Measurements from ENCODE around the gene PAM. TPM values are rescaled to one million over a fixed set of nuclear protein-coding genes. Genes with fewer than 3 reads are reported as not detected.

Gene PAM
- total and polyA plus RNA-seq, 12 donors, result 488 to 1,485 (median 1,074) TPM

DNA sequence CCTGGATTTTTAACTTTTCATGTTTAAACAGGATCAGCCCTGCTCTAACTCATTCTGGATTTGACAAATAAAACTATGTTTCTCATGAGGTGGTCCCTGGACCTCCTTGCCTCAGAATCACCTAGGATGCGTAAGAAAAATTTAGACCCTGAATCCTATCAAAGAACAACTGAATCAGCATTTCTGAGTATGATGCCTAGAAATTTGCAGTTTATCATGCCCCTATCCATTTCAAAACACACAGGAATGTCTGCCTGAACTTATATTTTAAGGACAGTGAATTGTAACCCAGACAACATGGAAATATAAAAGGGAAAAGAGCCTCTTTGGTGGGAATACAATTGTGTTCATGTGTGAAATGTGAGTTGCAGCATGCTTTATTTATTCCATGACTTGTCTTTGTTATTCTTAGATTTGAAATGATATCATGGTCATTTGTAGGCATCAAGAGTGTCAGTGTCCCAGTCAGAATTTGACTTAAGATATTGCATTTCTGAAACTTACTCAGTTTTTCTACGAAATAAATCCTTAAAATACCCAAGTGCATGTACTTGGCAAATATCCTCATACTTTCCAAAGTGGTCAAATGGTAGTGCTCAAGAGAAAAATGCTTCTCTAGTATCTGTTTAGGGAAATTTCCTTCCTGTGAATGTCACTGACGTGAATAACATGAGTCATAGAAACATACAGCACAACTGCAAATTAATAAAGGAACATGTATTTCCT, 220.5 kb downstream of the PAM start:
- DNase-seq (no peak), ATAC-seq (no peak)
- intact Hi-C loops (cut with DNase I), result loop anchor here in 4 of 10 donors (10.0 kb wide), 3 partner anchors 191 to 291 kb away; no protein-coding TSS in a partner anchor
- TF ChIP-seq, protein P1, sequence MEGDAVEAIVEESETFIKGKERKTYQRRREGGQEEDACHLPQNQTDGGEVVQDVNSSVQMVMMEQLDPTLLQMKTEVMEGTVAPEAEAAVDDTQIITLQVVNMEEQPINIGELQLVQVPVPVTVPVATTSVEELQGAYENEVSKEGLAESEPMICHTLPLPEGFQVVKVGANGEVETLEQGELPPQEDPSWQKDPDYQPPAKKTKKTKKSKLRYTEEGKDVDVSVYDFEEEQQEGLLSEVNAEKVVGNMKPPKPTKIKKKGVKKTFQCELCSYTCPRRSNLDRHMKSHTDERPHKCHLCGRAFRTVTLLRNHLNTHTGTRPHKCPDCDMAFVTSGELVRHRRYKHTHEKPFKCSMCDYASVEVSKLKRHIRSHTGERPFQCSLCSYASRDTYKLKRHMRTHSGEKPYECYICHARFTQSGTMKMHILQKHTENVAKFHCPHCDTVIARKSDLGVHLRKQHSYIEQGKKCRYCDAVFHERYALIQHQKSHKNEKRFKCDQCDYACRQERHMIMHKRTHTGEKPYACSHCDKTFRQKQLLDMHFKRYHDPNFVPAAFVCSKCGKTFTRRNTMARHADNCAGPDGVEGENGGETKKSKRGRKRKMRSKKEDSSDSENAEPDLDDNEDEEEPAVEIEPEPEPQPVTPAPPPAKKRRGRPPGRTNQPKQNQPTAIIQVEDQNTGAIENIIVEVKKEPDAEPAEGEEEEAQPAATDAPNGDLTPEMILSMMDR (IDR thresholded peaks at IDR 0.05), result no peak
- Histone ChIP-seq H3K9me3 (no peaks in the 10 kb centered on the region), H3K27me3 (no peaks in the 10 kb centered on the region), H3K4me3 (no peak overlapping the region), H3K4me1 (peaks cover 0 to 16% (median 10%) of the 10 kb centered on the region in 9 donors), H3K36me3 (peaks cover 0 to 47% (median 4%) of the 10 kb centered on the region in 9 donors), H3K27ac (peak overlapping the region in 1 of 10 donors; percentile 13)
- 75 to 80% methylated on average over 3 of the region's 3 CpGs for WGBS, 2 donors

DNA sequence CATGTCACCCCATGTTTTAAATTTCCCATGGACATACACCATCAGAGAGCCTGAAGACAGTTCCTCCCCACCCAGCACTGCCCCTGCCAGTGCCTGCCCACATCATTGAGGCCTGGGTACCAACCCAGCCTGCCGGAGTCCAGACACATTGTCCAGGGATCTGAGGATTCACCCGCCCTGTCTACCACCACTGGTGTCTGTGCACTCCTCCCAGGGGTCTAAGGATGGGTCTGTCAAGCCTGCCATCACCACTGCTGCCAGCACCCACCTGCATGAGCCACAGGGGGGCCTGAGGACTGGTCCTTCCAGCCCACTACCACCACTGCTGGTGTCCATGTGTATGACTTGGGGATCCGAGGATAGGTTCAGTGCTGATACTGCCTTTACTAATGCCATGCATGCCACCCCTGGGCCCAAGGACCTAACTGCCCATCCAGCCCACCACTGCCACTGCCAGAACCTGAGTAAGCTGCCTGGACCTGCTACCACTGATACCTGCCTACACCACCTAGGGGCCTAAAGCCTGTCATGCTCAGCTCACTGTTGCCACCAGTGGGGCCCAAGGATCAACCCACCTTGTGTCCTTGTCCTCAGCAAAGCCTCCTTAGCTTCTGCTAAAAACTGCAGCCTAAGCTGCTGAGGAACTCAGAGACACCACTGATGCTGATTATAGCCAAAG, 227.0 kb downstream of the PAM start:
- 97% methylated on average over 3 of the region's 3 CpGs for WGBS, 2 donors
- DNase-seq (no peak), ATAC-seq (peak in 4 of 8 donors; percentile 17 to 71 (median 29))
- peaks cover 0 to 8% (median 0%) of the 10 kb centered on the region in 11 donors for H3K9me3 ChIP-seq
- H3K4me3 ChIP-seq, result no peak overlapping the region
- TF ChIP-seq, protein P1 (IDR thresholded peaks at IDR 0.05), result no peak
- peaks cover 0 to 33% (median 13%) of the 10 kb centered on the region in 9 donors for H3K36me3 ChIP-seq
- no peak overlapping the region for H3K27ac ChIP-seq
- no peaks in the 10 kb centered on the region for H3K4me1 ChIP-seq
- intact Hi-C loops (cut with DNase I), result no loop called here
- no peaks in the 10 kb centered on the region for H3K27me3 ChIP-seq

DNA sequence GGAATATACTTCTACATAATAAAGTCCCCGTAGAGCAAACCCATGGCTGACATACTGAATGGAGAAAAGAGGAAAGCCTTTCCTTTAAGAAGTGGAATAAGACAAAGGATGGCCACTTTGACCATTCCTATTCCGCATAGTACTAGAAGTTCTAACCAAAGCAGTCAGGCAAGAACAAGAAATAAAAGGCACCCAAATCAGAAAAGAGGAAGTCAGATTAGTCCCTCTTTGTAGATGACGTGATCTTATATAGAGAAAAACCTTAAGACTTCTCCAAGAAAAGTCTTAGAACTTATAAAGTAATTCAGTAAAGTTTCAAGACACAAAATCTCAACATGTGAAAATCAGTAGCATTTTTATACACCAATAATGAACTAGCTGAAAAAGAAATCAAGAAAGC, 231.0 kb downstream of the PAM start:
- TF ChIP-seq, protein P1 (IDR thresholded peaks at IDR 0.05), result no peak
- no peak for ATAC-seq

DNA sequence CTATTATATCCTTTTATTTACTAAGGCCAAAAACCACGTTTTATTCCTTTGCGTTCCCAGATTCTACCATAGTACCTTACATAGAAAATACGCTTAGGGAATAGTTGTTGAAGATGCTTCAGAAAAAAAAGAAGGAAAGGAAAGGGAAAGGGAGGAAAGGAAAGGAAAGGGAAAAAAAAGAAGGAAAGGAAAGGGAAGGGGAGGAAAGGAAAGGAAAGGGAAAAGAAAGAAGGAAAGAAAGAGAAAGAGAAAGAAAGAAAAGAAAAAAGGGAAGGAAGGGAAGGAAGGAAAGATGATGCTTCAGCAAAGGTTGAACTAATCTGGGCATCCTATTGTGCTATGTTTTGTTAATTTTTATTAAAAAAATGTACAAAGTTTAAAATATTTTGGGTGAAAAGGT, 233.4 kb downstream of the PAM start:
- Histone ChIP-seq H3K4me3 (no peak overlapping the region), H3K36me3 (peaks cover 0 to 30% (median 0%) of the 10 kb centered on the region in 9 donors), H3K27ac (no peak overlapping the region), H3K4me1 (peaks cover 0 to 8% (median 0%) of the 10 kb centered on the region in 9 donors), H3K27me3 (no peaks in the 10 kb centered on the region), H3K9me3 (no peaks in the 10 kb centered on the region)
- DNase-seq, result no peak
- intact Hi-C loops (cut with DNase I), result no loop called here
- TF ChIP-seq, protein P1 (IDR thresholded peaks at IDR 0.05), result no peak
- 83 to 88% methylated on average over 3 of the region's 3 CpGs for WGBS, 2 donors
- ATAC-seq, result no peak

More for the DNA sequence above, 231.0 kb downstream of the PAM start:
- Histone ChIP-seq H3K27me3 (no peaks in the 10 kb centered on the region), H3K27ac (no peak overlapping the region), H3K4me3 (no peak overlapping the region), H3K9me3 (peaks cover 0 to 8% (median 0%) of the 10 kb centered on the region in 11 donors), H3K36me3 (peaks cover 0 to 23% (median 13%) of the 10 kb centered on the region in 9 donors), H3K4me1 (no peaks in the 10 kb centered on the region)
- intact Hi-C loops (cut with DNase I), result no loop called here
- no peak for DNase-seq
- 96 to 97% methylated on average over 3 of the region's 3 CpGs for WGBS, 2 donors

Data from heart right ventricle (tissue), 16 donors.